T-helper 1 cell treated with Interleukin-12 subunit alpha and Interleukin-12 subunit beta and Interleukin-4 antibody, amounts not matched to agents 30 μg/mL and 1 μg/mL, for 36 hours (primary cell): Measurements from ENCODE around the gene CHRNA7.
"Not testable (repeated sequence)": the region's sequence is repeated elsewhere in the genome, so short reads cannot be mapped to it uniquely, and the experiment has no call there.

Experiments used
- H3K27ac Mint-ChIP-seq: one replicate; pipeline ENCODE4 v1.8.0; 2021; ENCODE audit warnings: mild to moderate bottlenecking, mixed read lengths
- H3K27me3 Mint-ChIP-seq: one replicate; pipeline ENCODE4 v1.8.0; 2021; ENCODE audit warnings: low read depth, mixed read lengths
- H3K36me3 Mint-ChIP-seq: one replicate; pipeline ENCODE4 v1.8.0; 2021; ENCODE audit warnings: low read depth, mixed read lengths
- H3K4me1 Mint-ChIP-seq: one replicate; pipeline ENCODE4 v1.8.0; 2021; ENCODE audit warnings: low read depth, mixed read lengths
- H3K4me3 Mint-ChIP-seq: one replicate; pipeline ENCODE4 v1.8.0; 2021; ENCODE audit warnings: mild to moderate bottlenecking, moderate library complexity, mixed read lengths
- H3K9me3 Mint-ChIP-seq: one replicate; pipeline ENCODE4 v1.8.0; 2021; ENCODE audit warnings: mixed read lengths

The CHRNA7 gene

GRCh38 chr15:32121384-32121695 lies 91.0 kb downstream of the CHRNA7 start:
- no peaks in the 10 kb centered on the region for H3K36me3 Mint-ChIP-seq
- no peaks in the 10 kb centered on the region for H3K9me3 Mint-ChIP-seq
- H3K4me3 Mint-ChIP-seq: no peak overlapping the region
- H3K27me3 Mint-ChIP-seq: peaks cover 9% of the 10 kb centered on the region
- no peak overlapping the region for H3K27ac Mint-ChIP-seq
- H3K4me1 Mint-ChIP-seq: no peaks in the 10 kb centered on the region

- Mint-ChIP-seq H3K27ac (no peak overlapping the region), H3K27me3 (peaks cover 9% of the 10 kb centered on the region), H3K4me3 (no peak overlapping the region), H3K36me3 (no peaks in the 10 kb centered on the region), H3K4me1 (no peaks in the 10 kb centered on the region), H3K9me3 (no peaks in the 10 kb centered on the region)
Observed at GRCh38 chr15:32122013-32122412, 91.7 kb downstream of the CHRNA7 start.

- Mint-ChIP-seq H3K27me3 (peaks cover 19% of the 10 kb centered on the region), H3K4me1 (no peaks in the 10 kb centered on the region), H3K9me3 (no peaks in the 10 kb centered on the region)
Observed at GRCh38 chr15:32123473-32123872, 93.2 kb downstream of the CHRNA7 start.

GRCh38 chr15:32124726-32125125 lies 94.4 kb downstream of the CHRNA7 start:
- Mint-ChIP-seq H3K4me1 (no peaks in the 10 kb centered on the region), H3K36me3 (no peaks in the 10 kb centered on the region), H3K4me3 (no peak overlapping the region), H3K27me3 (peaks cover 23% of the 10 kb centered on the region), H3K9me3 (no peaks in the 10 kb centered on the region), H3K27ac (no peak overlapping the region)

More at GRCh38 chr15:32123473-32123872, 93.2 kb downstream of the CHRNA7 start:
- H3K4me3 Mint-ChIP-seq: no peak overlapping the region
- no peak overlapping the region for H3K27ac Mint-ChIP-seq
- H3K36me3 Mint-ChIP-seq: no peaks in the 10 kb centered on the region

- peaks cover 27% of the 10 kb centered on the region for H3K27me3 Mint-ChIP-seq
- no peak overlapping the region for H3K27ac Mint-ChIP-seq
- no peaks in the 10 kb centered on the region for H3K36me3 Mint-ChIP-seq
- H3K9me3 Mint-ChIP-seq: no peaks in the 10 kb centered on the region
- no peak overlapping the region for H3K4me3 Mint-ChIP-seq
- no peaks in the 10 kb centered on the region for H3K4me1 Mint-ChIP-seq
Observed at GRCh38 chr15:32125595-32125994, 95.3 kb downstream of the CHRNA7 start.

GRCh38 chr15:32129815-32130214 lies 99.5 kb downstream of the CHRNA7 start:
- H3K4me1 Mint-ChIP-seq: no peaks in the 10 kb centered on the region
- H3K9me3 Mint-ChIP-seq: no peaks in the 10 kb centered on the region
- no peak overlapping the region for H3K27ac Mint-ChIP-seq
- H3K4me3 Mint-ChIP-seq: no peak overlapping the region
- peaks cover 21% of the 10 kb centered on the region for H3K27me3 Mint-ChIP-seq
- no peaks in the 10 kb centered on the region for H3K36me3 Mint-ChIP-seq

GRCh38 chr15:32130823-32131222 lies 100.5 kb downstream of the CHRNA7 start:
- Mint-ChIP-seq H3K27me3 (peaks cover 21% of the 10 kb centered on the region), H3K4me3 (no peak overlapping the region), H3K27ac (no peak overlapping the region), H3K36me3 (no peaks in the 10 kb centered on the region), H3K9me3 (no peaks in the 10 kb centered on the region), H3K4me1 (no peaks in the 10 kb centered on the region)

GRCh38 chr15:32131803-32132202 lies 101.5 kb downstream of the CHRNA7 start:
- Mint-ChIP-seq H3K9me3 (no peaks in the 10 kb centered on the region), H3K4me3 (no peak overlapping the region), H3K36me3 (no peaks in the 10 kb centered on the region), H3K4me1 (no peaks in the 10 kb centered on the region), H3K27me3 (peaks cover 21% of the 10 kb centered on the region), H3K27ac (no peak overlapping the region)

- peaks cover 17% of the 10 kb centered on the region for H3K27me3 Mint-ChIP-seq
- H3K27ac Mint-ChIP-seq: no peak overlapping the region
- H3K9me3 Mint-ChIP-seq: no peaks in the 10 kb centered on the region
- H3K4me1 Mint-ChIP-seq: no peaks in the 10 kb centered on the region
- H3K4me3 Mint-ChIP-seq: no peak overlapping the region
- H3K36me3 Mint-ChIP-seq: no peaks in the 10 kb centered on the region
Observed at GRCh38 chr15:32132859-32133258, 102.5 kb downstream of the CHRNA7 start.

- Mint-ChIP-seq H3K27me3 (peaks cover 2% of the 10 kb centered on the region), H3K36me3 (no peaks in the 10 kb centered on the region), H3K4me3 (no peak overlapping the region), H3K4me1 (no peaks in the 10 kb centered on the region), H3K9me3 (no peaks in the 10 kb centered on the region), H3K27ac (no peak overlapping the region)
Observed at GRCh38 chr15:32134842-32135241, 104.5 kb downstream of the CHRNA7 start.

- H3K9me3 Mint-ChIP-seq: no peaks in the 10 kb centered on the region
- no peaks in the 10 kb centered on the region for H3K27me3 Mint-ChIP-seq
- no peak overlapping the region for H3K27ac Mint-ChIP-seq
- H3K4me1 Mint-ChIP-seq: no peaks in the 10 kb centered on the region
- no peak overlapping the region for H3K4me3 Mint-ChIP-seq
- H3K36me3 Mint-ChIP-seq: no peaks in the 10 kb centered on the region
Observed at GRCh38 chr15:32135335-32135734, 105.0 kb downstream of the CHRNA7 start.

- not testable (repeated sequence) for H3K9me3 Mint-ChIP-seq, H3K27me3 Mint-ChIP-seq, H3K4me3 Mint-ChIP-seq, H3K27ac Mint-ChIP-seq, H3K4me1 Mint-ChIP-seq, H3K36me3 Mint-ChIP-seq
Observed at GRCh38 chr15:32145512-32145911, 115.2 kb downstream of the CHRNA7 start.

GRCh38 chr15:32148833-32149555 lies 118.7 kb downstream of the CHRNA7 start:
- Mint-ChIP-seq H3K4me3 (no peak overlapping the region), H3K36me3 (no peaks in the 10 kb centered on the region), H3K27ac (no peak overlapping the region), H3K27me3 (peaks cover 12% of the 10 kb centered on the region), H3K9me3 (no peaks in the 10 kb centered on the region), H3K4me1 (no peaks in the 10 kb centered on the region)

GRCh38 chr15:32152574-32152973 lies 122.3 kb downstream of the CHRNA7 start:
- H3K4me3 Mint-ChIP-seq: no peak overlapping the region
- no peaks in the 10 kb centered on the region for H3K9me3 Mint-ChIP-seq
- no peak overlapping the region for H3K27ac Mint-ChIP-seq
- peaks cover 4% of the 10 kb centered on the region for H3K27me3 Mint-ChIP-seq
- no peaks in the 10 kb centered on the region for H3K36me3 Mint-ChIP-seq
- no peaks in the 10 kb centered on the region for H3K4me1 Mint-ChIP-seq

- not testable (repeated sequence) for H3K27ac Mint-ChIP-seq, H3K9me3 Mint-ChIP-seq, H3K4me3 Mint-ChIP-seq, H3K36me3 Mint-ChIP-seq, H3K4me1 Mint-ChIP-seq, H3K27me3 Mint-ChIP-seq
Observed at GRCh38 chr15:32153868-32154623, 123.7 kb downstream of the CHRNA7 start.
